Bronchial epithelial cell (primary cell): Measurements from ENCODE around the gene TTC7B. TPM values are rescaled to one million over a fixed set of nuclear protein-coding genes. Genes with fewer than 3 reads are reported as not detected.
"Not testable (repeated sequence)": the region's sequence is repeated elsewhere in the genome, so short reads cannot be mapped to it uniquely, and the experiment has no call there.

Experiments used
- DNase-seq: peaks from one replicate; pipeline ENCODE4 v3.0.0-alpha.2; 2010; ENCODE audit warnings: low read depth
- FAIRE-seq: peaks from 2 replicates; lab custom pipeline; 2011; peaks lifted over from hg19 to GRCh38; lab: Jason Lieb, UNC
- H3K27me3 ChIP-seq: 2 replicates; pipeline ENCODE4 v1.5.1; 2011; ENCODE audit warnings: low read length; ENCODE audit not compliant: control insufficient read depth, insufficient read depth
- H3K36me3 ChIP-seq: 2 replicates; pipeline ENCODE4 v1.5.1; 2011; ENCODE audit warnings: low read length; ENCODE audit not compliant: control insufficient read depth, insufficient read depth
- H3K4me3 ChIP-seq: 2 replicates; pipeline ENCODE4 v1.5.1; 2011; ENCODE audit warnings: mild to moderate bottlenecking, low read depth, low read length, control low read depth
- total RNA-seq: library from RNA; depleted of rRNA; stranded (reverse); fragments of >200 nt; gene quantifications from 2 replicates; pipeline ENCODE4 v1.2.1, GENCODE V29; 2014
- TF ChIP-seq, protein P1 (sequence below): IDR thresholded peaks from 2 replicates; pipeline ENCODE4 v1.5.1; 2011; ENCODE audit warnings: mild to moderate bottlenecking, moderate library complexity, low read length, control low read depth, inconsistent platforms; ENCODE audit not compliant: insufficient read depth, severe bottlenecking

The TTC7B gene
- total RNA-seq, 1 donor from 2014 or later: 2.9 TPM

GRCh38 chr14:90846511-90846910 lies 30.3 kb upstream of the TTC7B start:
- FAIRE-seq: no peak
- TF ChIP-seq, protein P1, sequence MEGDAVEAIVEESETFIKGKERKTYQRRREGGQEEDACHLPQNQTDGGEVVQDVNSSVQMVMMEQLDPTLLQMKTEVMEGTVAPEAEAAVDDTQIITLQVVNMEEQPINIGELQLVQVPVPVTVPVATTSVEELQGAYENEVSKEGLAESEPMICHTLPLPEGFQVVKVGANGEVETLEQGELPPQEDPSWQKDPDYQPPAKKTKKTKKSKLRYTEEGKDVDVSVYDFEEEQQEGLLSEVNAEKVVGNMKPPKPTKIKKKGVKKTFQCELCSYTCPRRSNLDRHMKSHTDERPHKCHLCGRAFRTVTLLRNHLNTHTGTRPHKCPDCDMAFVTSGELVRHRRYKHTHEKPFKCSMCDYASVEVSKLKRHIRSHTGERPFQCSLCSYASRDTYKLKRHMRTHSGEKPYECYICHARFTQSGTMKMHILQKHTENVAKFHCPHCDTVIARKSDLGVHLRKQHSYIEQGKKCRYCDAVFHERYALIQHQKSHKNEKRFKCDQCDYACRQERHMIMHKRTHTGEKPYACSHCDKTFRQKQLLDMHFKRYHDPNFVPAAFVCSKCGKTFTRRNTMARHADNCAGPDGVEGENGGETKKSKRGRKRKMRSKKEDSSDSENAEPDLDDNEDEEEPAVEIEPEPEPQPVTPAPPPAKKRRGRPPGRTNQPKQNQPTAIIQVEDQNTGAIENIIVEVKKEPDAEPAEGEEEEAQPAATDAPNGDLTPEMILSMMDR: no peak
- peak; percentile 65 for DNase-seq
- H3K36me3 ChIP-seq: no peaks in the 10 kb centered on the region
- no peak overlapping the region for H3K4me3 ChIP-seq
- H3K27me3 ChIP-seq: no peaks in the 10 kb centered on the region

GRCh38 chr14:90844321-90844720 lies 28.1 kb upstream of the TTC7B start:
- H3K36me3 ChIP-seq: no peaks in the 10 kb centered on the region
- TF ChIP-seq, protein P1: no peak
- H3K4me3 ChIP-seq: no peak overlapping the region
- DNase-seq: no peak
- no peaks in the 10 kb centered on the region for H3K27me3 ChIP-seq
- no peak for FAIRE-seq

DNA sequence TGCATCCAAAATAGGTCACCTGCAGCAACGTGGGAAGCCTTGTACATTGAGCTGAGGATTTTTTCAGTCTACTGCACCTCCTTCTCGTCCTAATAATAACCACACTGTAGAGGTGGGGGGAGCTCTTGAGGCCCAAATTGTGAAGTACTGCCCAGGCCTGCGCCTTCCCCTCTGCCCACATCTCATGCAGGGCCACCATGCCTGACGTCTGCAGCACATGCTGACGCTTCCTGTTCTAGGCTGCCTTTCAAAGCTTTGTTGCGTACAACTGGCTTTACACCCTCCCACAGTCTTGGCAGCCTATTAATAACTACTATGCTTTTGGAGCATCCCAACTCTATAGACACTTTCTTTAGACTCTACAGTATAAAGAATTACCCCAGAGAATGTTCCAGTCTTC lies 26.5 kb upstream of the TTC7B start:
- no peak for DNase-seq
- H3K36me3 ChIP-seq: no peaks in the 10 kb centered on the region
- H3K27me3 ChIP-seq: no peaks in the 10 kb centered on the region
- TF ChIP-seq, protein P1: no peak
- H3K4me3 ChIP-seq: no peak overlapping the region
- no peak for FAIRE-seq

DNA sequence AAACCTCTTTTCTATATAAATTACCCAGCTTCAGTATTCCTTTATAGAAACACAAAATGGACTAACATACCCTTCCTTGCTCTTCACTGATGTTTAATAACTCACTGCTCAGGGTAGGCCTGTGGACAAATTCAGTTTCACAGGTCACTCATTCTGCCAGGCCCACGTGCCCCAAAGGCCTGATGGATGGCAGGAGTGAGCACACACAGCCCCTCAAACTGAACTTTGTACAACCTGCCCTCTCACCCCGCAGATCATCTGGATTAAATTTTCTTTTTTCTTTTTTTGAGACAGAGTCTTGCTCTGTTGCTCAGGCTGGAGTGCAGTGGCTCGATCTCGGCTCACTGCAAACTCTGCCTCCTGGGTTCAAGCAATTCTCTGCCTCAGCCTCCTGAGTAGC lies 24.4 kb upstream of the TTC7B start:
- not testable (repeated sequence) for FAIRE-seq, DNase-seq, H3K36me3 ChIP-seq, H3K27me3 ChIP-seq, H3K4me3 ChIP-seq

- Histone ChIP-seq H3K27me3 (no peaks in the 10 kb centered on the region), H3K4me3 (no peak overlapping the region), H3K36me3 (no peaks in the 10 kb centered on the region)
- TF ChIP-seq, protein P1: no peak
- DNase-seq (no peak), FAIRE-seq (no peak)
These were observed 23.6 kb upstream of the TTC7B start for GRCh38 chr14:90839889-90840266.

GRCh38 chr14:90839024-90839888 lies 23.0 kb upstream of the TTC7B start:
- TF ChIP-seq, protein P1: no peak
- FAIRE-seq: no peak
- no peaks in the 10 kb centered on the region for H3K36me3 ChIP-seq
- no peaks in the 10 kb centered on the region for H3K27me3 ChIP-seq
- no peak for DNase-seq
- no peak overlapping the region for H3K4me3 ChIP-seq

DNA sequence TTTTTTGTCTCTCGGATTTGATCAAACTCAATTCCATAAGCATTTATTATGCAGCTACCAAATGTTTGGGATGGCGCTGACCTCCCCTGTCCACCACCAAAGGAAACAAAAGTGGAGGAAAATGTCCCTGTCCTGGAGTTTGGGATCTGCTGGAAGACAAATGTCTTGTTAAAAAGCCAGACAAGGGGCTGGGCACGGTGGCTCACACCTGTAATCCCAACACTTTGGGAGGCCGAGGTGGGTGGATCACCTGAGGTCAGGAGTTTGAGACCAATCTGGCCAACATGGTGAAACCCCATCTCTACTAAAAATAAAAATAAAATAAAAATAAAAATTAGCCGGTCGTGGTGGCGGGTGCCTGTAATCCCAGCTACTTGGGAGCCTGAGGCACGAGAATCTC lies 22.3 kb upstream of the TTC7B start:
- not testable (repeated sequence) for H3K36me3 ChIP-seq, DNase-seq, FAIRE-seq, H3K27me3 ChIP-seq, H3K4me3 ChIP-seq
